K562 (cell line): ENCODE results near the gene NPC1L1. TPM values are rescaled to one million over a fixed set of nuclear protein-coding genes. Genes with fewer than 3 reads are reported as not detected.

Experiments
- ATAC-seq: fragments of 200-7000 bp; cut with Tn5 transposase; 3 replicates; pipeline ENCODE4 v1.9.1; 2020; ENCODE audit warnings: moderate library complexity
- BruUV-seq: library from RNA; stranded (reverse); fragments of 400-500 nt; replicated peaks from 2 replicates; lab custom pipeline; 2021; lab: Mats Ljungman, UMichigan
- CTCF ChIA-PET: fragments of 300-600 bp; formaldehyde crosslinking; extraction: SDS; loops from one replicate; lab custom pipeline; 2021; ENCODE audit warnings: low intra/inter-chr PET ratio; lab: Yijun Ruan, JAX
- POLR2A ChIA-PET: fragments of 300-600, 350-650 bp; sonication (Branson Sonifier 250); formaldehyde crosslinking; extraction: SDS; loops from one replicate; lab custom pipeline; 2021; ENCODE audit warnings: antibody characterized with exemption, inconsistent platforms; lab: Yijun Ruan, JAX
- DNase-seq, 4 experiments: peaks; one replicate each; pipeline versions ENCODE4 v3.0.0 to v3.0.0-alpha.2; 2011 to 2018; ENCODE audit warnings: low spot score in 3 of 4, mixed read lengths in 3 of 4; ENCODE audit errors: extremely low read depth in 1 of 4
- FAIRE-seq: peaks from 2 replicates; lab custom pipeline; 2011; peaks lifted over from hg19 to GRCh38; lab: Jason Lieb, UNC
- H2AFZ ChIP-seq: 2 replicates; pipeline ENCODE4 v1.6.0; 2011; ENCODE audit warnings: low read depth, low read length, control low read depth, inconsistent platforms
- H3K27ac ChIP-seq: fragments of 200-600 bp; 3 replicates; pipeline ENCODE4 v1.8.0; 2011; ENCODE audit warnings: low read depth, mild to moderate bottlenecking, control low read depth, inconsistent platforms, low read length, moderate library complexity, mixed read lengths; ENCODE audit errors: extremely low read depth
- H3K27me3 ChIP-seq, 2 experiments: fragments of 300-600 bp in 1 of 2; 2 replicates in 1 of 2; 3 replicates in 1 of 2; pipeline versions ENCODE4 v1.6.0 to v1.8.0; 2011; ENCODE audit warnings: inconsistent platforms in 2 of 2, low read length in 2 of 2, mild to moderate bottlenecking in 1 of 2, mixed read lengths in 1 of 2, moderate library complexity in 1 of 2; ENCODE audit not compliant: control insufficient read depth in 2 of 2, insufficient read depth in 2 of 2
- H3K36me3 ChIP-seq: fragments of 300-600 bp; 3 replicates; pipeline ENCODE4 v1.8.0; 2011; ENCODE audit warnings: mild to moderate bottlenecking, low read length, inconsistent platforms; ENCODE audit not compliant: control insufficient read depth, insufficient read depth
- H3K4me1 ChIP-seq, 2 experiments: fragments of 200-600 bp in 1 of 2; replicated peaks in 1 of 2; 2 replicates in 1 of 2; 3 replicates in 1 of 2; pipeline versions ENCODE4 v1.5.1 to v1.8.0; 2011; ENCODE audit warnings: inconsistent platforms in 2 of 2, low read length in 2 of 2, mild to moderate bottlenecking in 1 of 2, mixed read lengths in 1 of 2, moderate library complexity in 1 of 2; ENCODE audit not compliant: control insufficient read depth in 2 of 2, insufficient read depth in 2 of 2
- H3K4me2 ChIP-seq: 2 replicates; pipeline ENCODE4 v1.6.1; 2011; ENCODE audit warnings: low read length, control low read depth, inconsistent platforms, mixed read lengths; ENCODE audit not compliant: insufficient read depth
- H3K4me3 ChIP-seq: fragments of 200-600 bp; sonication (generic), shearing (Covaris generic); 2 replicates; pipeline ENCODE4 v1.5.1; 2016; ENCODE audit warnings: control low read depth, inconsistent platforms
- H3K79me2 ChIP-seq: fragments of 200-600 bp; 3 replicates; pipeline ENCODE4 v1.8.0; 2011; ENCODE audit warnings: low read length, inconsistent platforms; ENCODE audit not compliant: control insufficient read depth, insufficient read depth
- H3K9ac ChIP-seq, 2 experiments: 2 replicates each; pipeline versions ENCODE4 v1.6.0 to v1.6.1; 2011; ENCODE audit warnings: low read depth in 2 of 2, low read length in 2 of 2, control low read depth in 1 of 2, inconsistent platforms in 1 of 2, mild to moderate bottlenecking in 1 of 2, mixed read lengths in 1 of 2; ENCODE audit not compliant: insufficient read depth in 1 of 2
- H3K9me1 ChIP-seq: one replicate; pipeline ENCODE4 v1.6.0; 2011; ENCODE audit warnings: inconsistent platforms, mild to moderate bottlenecking, low read length, moderate library complexity; ENCODE audit not compliant: control insufficient read depth, insufficient read depth
- H3K9me3 ChIP-seq: replicated peaks from 2 replicates; pipeline ENCODE4 v1.5.1; 2011; ENCODE audit warnings: low read depth, low read length, inconsistent platforms; ENCODE audit not compliant: control insufficient read depth, insufficient read depth
- H4K20me1 ChIP-seq: replicated peaks from 2 replicates; pipeline ENCODE4 v1.6.1; 2011; ENCODE audit warnings: low read length, inconsistent platforms, mixed read lengths; ENCODE audit not compliant: control insufficient read depth, insufficient read depth
- ETS1 ChIP-seq: conservative IDR thresholded peaks from 2 replicates; pipeline ENCODE4 v1.6.1; 2011; ENCODE audit warnings: low read depth, mild to moderate bottlenecking, low read length; ENCODE audit not compliant: control insufficient read depth
- GABPB1 ChIP-seq: sonication (generic); formaldehyde crosslinking; IDR thresholded peaks from 2 replicates; pipeline ENCODE4 v1.8.0; 2022; ENCODE audit warnings: mild to moderate bottlenecking, missing genetic modification reagents
- GATA2 ChIP-seq: sonication (generic); formaldehyde crosslinking; IDR thresholded peaks from 2 replicates; pipeline ENCODE4 v1.4.0; 2020; ENCODE audit warnings: mild to moderate bottlenecking, missing genetic modification reagents
- GTF2E2 ChIP-seq: fragments of 200-800 bp; sonication (Bioruptor generic); IDR thresholded peaks from 2 replicates; pipeline ENCODE4 v1.6.1; 2016; ENCODE audit warnings: missing genetic modification characterization, missing compliant biosample characterization
- HDAC6 ChIP-seq: IDR thresholded peaks from 2 replicates; pipeline ENCODE4 v1.6.1; 2012; ENCODE audit warnings: low read depth, mild to moderate bottlenecking, control low read depth, inconsistent platforms, low read length, moderate library complexity
- HEY1 ChIP-seq: fragments of 250-450 bp; sonication (Bioruptor Pico); IDR thresholded peaks from 2 replicates; pipeline ENCODE4 v1.5.0; 2020; ENCODE audit warnings: mild to moderate bottlenecking, moderate library complexity, borderline replicate concordance
- HMBOX1 ChIP-seq: sonication (generic); IDR thresholded peaks from 2 replicates; pipeline ENCODE4 v1.6.1; 2016
- LARP7 ChIP-seq: fragments of 450-650 bp; IDR thresholded peaks from 2 replicates; pipeline ENCODE4 v1.6.1; 2016
- MEIS2 ChIP-seq: fragments of 450-650 bp; IDR thresholded peaks from 2 replicates; pipeline ENCODE4 v1.6.1; 2014; ENCODE audit warnings: mild to moderate bottlenecking; ENCODE audit not compliant: partially characterized antibody
- MNT ChIP-seq, 2 experiments: fragments of 450-650 bp; conservative IDR thresholded peaks; 2 replicates each; pipeline ENCODE4 v1.6.1; 2017; ENCODE audit warnings: mild to moderate bottlenecking in 2 of 2, moderate library complexity in 2 of 2
- PCBP2 ChIP-seq: fragments of 200-400 bp; formaldehyde crosslinking; IDR thresholded peaks from 2 replicates; pipeline ENCODE4 v1.6.1; 2018; ENCODE audit warnings: low read length, low read depth, mild to moderate bottlenecking, moderate library complexity; ENCODE audit not compliant: poor library complexity, severe bottlenecking
- TEAD1 ChIP-seq, 2 experiments: fragments of 450-650 bp in 1 of 2; sonication (generic) in 1 of 2; formaldehyde crosslinking; IDR thresholded peaks; 2 replicates each; pipeline versions ENCODE4 v1.4.0 to v1.8.0; 2020 to 2022; ENCODE audit warnings: mild to moderate bottlenecking in 2 of 2, missing genetic modification reagents in 1 of 2
- TFAM ChIP-seq: fragments of 250-450 bp; sonication (Bioruptor Pico); conservative IDR thresholded peaks from 2 replicates; pipeline ENCODE4 v1.5.0; 2021; ENCODE audit warnings: mild to moderate bottlenecking, moderate library complexity
- TRIM25 ChIP-seq: fragments of 450-650 bp; IDR thresholded peaks from 2 replicates; pipeline ENCODE4 v1.7.0; 2016; ENCODE audit warnings: borderline replicate concordance
- ZNF212 ChIP-seq: fragments of 450-650 bp; formaldehyde crosslinking; IDR thresholded peaks from 2 replicates; pipeline ENCODE4 v1.4.0; 2020; ENCODE audit warnings: mild to moderate bottlenecking
- ZNF76 ChIP-seq: fragments of 250-450 bp; sonication (Bioruptor Pico); IDR thresholded peaks from 2 replicates; pipeline ENCODE4 v1.4.0; 2020; ENCODE audit warnings: mild to moderate bottlenecking, moderate library complexity, borderline replicate concordance
- WGBS: fragments of 100-300 bp; shearing (Covaris generic); methylation state at CpG from one replicate; pipeline ENCODE4 v1.1.6; 2016; ENCODE audit warnings: low coverage, mixed read lengths; ENCODE audit not compliant: insufficient coverage; ENCODE audit errors: missing lambda C conversion rate; 5-methylcytosine and 5-hydroxymethylcytosine counted together
- in situ Hi-C: fragments of 300-500 bp; cut with MboI; formaldehyde crosslinking; loops from 4 replicates; pipeline ENCODE4 v1.15.0; 2018; ENCODE audit warnings: inconsistent platforms, mixed read lengths
- intact Hi-C: fragments of 100-400 bp; cut with micrococcal nuclease; formaldehyde crosslinking; loops from 2 replicates; pipeline ENCODE4 v1.14.2; 2022
- polyA plus RNA-seq, 8 experiments: library from polyadenylated mRNA; depleted of rRNA in 4 of 8; stranded (reverse) in 5 of 8; unstranded in 3 of 8; fragments of >200 nt; fragmentation: Nextera tagmentation in 2 of 8; fragmentation: Illumina TruSeq in 1 of 8; extraction: Ambion mirVana in 2 of 8; extraction: Trizol in 1 of 8; gene quantifications; 2 replicates each; pipeline versions ENCODE4 v1.2.1 to v1.2.3, GENCODE V29; 2011 to 2014; ENCODE audit warnings: inconsistent platforms in 1 of 8, missing spikeins in 1 of 8
- total RNA-seq, 7 experiments: library from RNA; depleted of rRNA in 6 of 7; stranded (reverse); fragments of >200 nt in 6 of 7; fragmentation: Illumina TruSeq in 2 of 7; extraction: Trizol in 2 of 7; gene quantifications; 2 replicates each; pipeline versions ENCODE4 v1.2.1 to v1.2.3, GENCODE V29; 2011 to 2021; ENCODE audit warnings: low replicate concordance in 1 of 7

The NPC1L1 gene
- total and polyA plus RNA-seq, 9 of the 15 experiments (the other 6 are each of a cell fraction or from before 2014, with no cell fraction given): 0.01 to 0.18 (median 0.07) TPM; not detected in 4

GRCh38 chr7:44473295-44473694 is 67.8 kb downstream of the NPC1L1 start:
- no peak overlapping the region for H2AFZ ChIP-seq
- BruUV-seq: no TSS peak
- no peaks in the 10 kb centered on the region for H3K9me1 ChIP-seq
- H3K4me2 ChIP-seq: no peak overlapping the region
- intact Hi-C loops: loop anchor here (10.0 kb wide), 1 partner anchor 98 kb away; no protein-coding TSS in a partner anchor
- H3K4me1 ChIP-seq: peaks cover 4 to 7% of the 10 kb centered on the region in 2 experiments; a peak in 4 of 5 replicates
- peaks cover 9% of the 10 kb centered on the region for H4K20me1 ChIP-seq
- CTCF ChIA-PET: no interaction called here
- FAIRE-seq (peak; percentile 29), ATAC-seq (peak; percentile 62), DNase-seq (peak in 2 of 4 experiments; percentile 29 to 33)
- H3K4me3 ChIP-seq: no peak overlapping the region
- POLR2A ChIA-PET: interaction anchor here (0.7 to 1.4 kb wide), 2 partner anchors 11 to 17 kb away, joined by 3 read pairs; partner anchors contain the start of gene NUDCD3
- in situ Hi-C loops: loop anchor here (10.0 kb wide), 1 partner anchor 228 kb away; no protein-coding TSS in a partner anchor
- WGBS: 80% methylated on average over 3 of the region's 3 CpGs
- H3K9me3 ChIP-seq: no peaks in the 10 kb centered on the region; the same call in 1 of the 2 replicates
- H3K9ac ChIP-seq: no peak overlapping the region
- no peaks in the 10 kb centered on the region for H3K27me3 ChIP-seq
- H3K36me3 ChIP-seq: peaks cover 67% of the 10 kb centered on the region
- H3K27ac ChIP-seq: no peak overlapping the region
- peaks cover 38% of the 10 kb centered on the region; the same call in 2 of the 3 replicates for H3K79me2 ChIP-seq
- TF ChIP-seq HEY1 (CRISPR knock-in tag) (no peak), TRIM25 (no peak), TEAD1 (CRISPR knock-in tag; IDR thresholded peaks at IDR 0.05) (peak in 1 of 2 experiments; percentile 85; a peak in 2 of 4 replicates), MNT (conservative IDR thresholded peaks at IDR 0.05) (no peak), MEIS2 (peak; percentile 60), PCBP2 (no peak), HDAC6 (no peak), TFAM (CRISPR knock-in tag) (no peak), ZNF76 (no peak), HMBOX1 (no peak), GTF2E2 (no peak), ETS1 (no peak), GABPB1 (CRISPR knock-in tag) (no peak), LARP7 (no peak), ZNF212 (CRISPR knock-in tag) (no peak), GATA2 (no peak)
